ENCODE measurements around the gene EYS. TPM values are rescaled to one million over a fixed set of nuclear protein-coding genes. Genes with fewer than 3 reads are reported as not detected.

Gene EYS
- total RNA-seq, 1 experiment from 2014 or later, result not detected

GRCh38 chr6:64186592-64186991 is 1520.4 kb downstream of the EYS start:
- BruUV-seq (replicated peaks), result no TSS peak
- Histone ChIP-seq H3K27me3 (ENCODE audit: insufficient read depth, low read length) (no peaks in the 10 kb centered on the region), H4K20me1 (ENCODE audit: insufficient read depth) (no peaks in the 10 kb centered on the region), H3K9me3 (ENCODE audit: control insufficient read depth in 1 of 2, insufficient read depth in 1 of 2, low read depth in 1 of 2, low read length in 2 of 2) (peaks cover 4 to 7% of the 10 kb centered on the region in 2 experiments; a peak in 2 of 4 replicates), H3K36me3 (ENCODE audit: control insufficient read depth in 1 of 2, insufficient read depth in 2 of 2, low read length in 2 of 2) (no peaks in the 10 kb centered on the region), H3K9ac (ENCODE audit: low read length) (no peak overlapping the region), H3K9me2 (ENCODE audit: insufficient read depth) (no peaks in the 10 kb centered on the region), H3K4me2 (ENCODE audit: low read length) (no peak overlapping the region), H3K4me3 (replicated peaks in 1 of 2; ENCODE audit: low read depth in 1 of 2, low read length in 2 of 2) (no peak overlapping the region), H3K27ac (ENCODE audit: low read depth, low read length) (no peak overlapping the region), H2AFZ (ENCODE audit: low read depth, low read length, poor library complexity, severe bottlenecking) (no peak overlapping the region), H3K4me1 (ENCODE audit: control insufficient read depth in 1 of 2, insufficient read depth in 2 of 2, low read length in 2 of 2) (no peaks in the 10 kb centered on the region), H3K79me2 (ENCODE audit: insufficient read depth, low read length) (no peaks in the 10 kb centered on the region)
- TF ChIP-seq ATF3 (IDR thresholded peaks at IDR 0.05), result no peak
- TF ChIP-seq TCF7L2 (IDR thresholded peaks at IDR 0.05; ENCODE audit: borderline replicate concordance, extremely low read depth, insufficient read depth, insufficient read length), result no peak
- no peak for TF ChIP-seq CBX3 (IDR thresholded peaks at IDR 0.05; ENCODE audit: low read depth)
- TF ChIP-seq MAX (IDR thresholded peaks at IDR 0.05), result no peak
- TF ChIP-seq YY1 (IDR thresholded peaks at IDR 0.05; ENCODE audit: extremely low read depth, insufficient replicate concordance, low read depth, low read length), result no peak
- no peak for TF ChIP-seq EGR1 (IDR thresholded peaks at IDR 0.05; ENCODE audit: low read depth)
- TF ChIP-seq ELF1 (IDR thresholded peaks at IDR 0.05; ENCODE audit: borderline replicate concordance, low read depth), result no peak
- no peak for TF ChIP-seq SP1 (IDR thresholded peaks at IDR 0.05; ENCODE audit: low read depth)
- TF ChIP-seq EZH2phosphoT487 (IDR thresholded peaks at IDR 0.05; ENCODE audit: borderline replicate concordance), result no peak
- TF ChIP-seq EZH2 (IDR thresholded peaks at IDR 0.05), result no peak
- TF ChIP-seq POLR2A (IDR thresholded peaks at IDR 0.05; ENCODE audit: borderline replicate concordance, extremely low read depth, insufficient read depth, insufficient read length), result no peak
- no peak for TF ChIP-seq POLR2AphosphoS5 (IDR thresholded peaks at IDR 0.05; ENCODE audit: low read depth, low read length)
- TF ChIP-seq REST (IDR thresholded peaks at IDR 0.05; ENCODE audit: low read depth), result no peak
- TF ChIP-seq JUND (IDR thresholded peaks at IDR 0.05), result no peak
- TF ChIP-seq CEBPB (IDR thresholded peaks at IDR 0.05; ENCODE audit: low read depth), result no peak
- TF ChIP-seq CTCF (IDR thresholded peaks at IDR 0.05 in 2 of 3, conservative IDR thresholded peaks at IDR 0.05 in 1 of 3; ENCODE audit: borderline replicate concordance in 1 of 3, insufficient read depth in 1 of 3, low read depth in 2 of 3, low read length in 2 of 3), result no peak
- CTCF ChIA-PET, result no interaction called here
- no peak for ATAC-seq
- intact Hi-C loops (cut with micrococcal nuclease), result no loop called here
- no peak for DNase-seq (ENCODE audit: low read depth, low spot score)
- POLR2A ChIA-PET, result no interaction called here
- RAD21 ChIA-PET (ENCODE audit: low non-redundant PET in 1 of 2, low total read pairs in 2 of 2, uncharacterized antibody in 2 of 2, unreplicated experiment in 2 of 2), result no interaction called here
